ENCODE data around the gene RUNX2. TPM values are rescaled to one million over a fixed set of nuclear protein-coding genes. Genes with fewer than 3 reads are reported as not detected.

Gene RUNX2
- polyA plus RNA-seq, 1 donor: 1.1 TPM

- DNase-seq: no peak
These were observed 160.8 kb downstream of the RUNX2 start for GRCh38 chr6:45488889-45489288.

GRCh38 chr6:45491048-45491735, 163.1 kb downstream of the RUNX2 start:
- no peak for DNase-seq

- no peak for DNase-seq
These were observed 163.7 kb downstream of the RUNX2 start for GRCh38 chr6:45491874-45492273.

- no peak for DNase-seq
These were observed 165.6 kb downstream of the RUNX2 start for GRCh38 chr6:45493761-45494160.

GRCh38 chr6:45494416-45495135, 166.4 kb downstream of the RUNX2 start:
- no peak for DNase-seq

- no peak for DNase-seq
These were observed 167.4 kb downstream of the RUNX2 start for GRCh38 chr6:45495429-45496084.

GRCh38 chr6:45496085-45496433, 167.9 kb downstream of the RUNX2 start:
- no peak for DNase-seq

- DNase-seq: no peak
These were observed 170.5 kb downstream of the RUNX2 start for GRCh38 chr6:45498591-45498990.

- no peak for DNase-seq
These were observed 173.0 kb downstream of the RUNX2 start for GRCh38 chr6:45500924-45501816.

GRCh38 chr6:45502456-45502855, 174.3 kb downstream of the RUNX2 start:
- DNase-seq: no peak

GRCh38 chr6:45504947-45505346, 176.8 kb downstream of the RUNX2 start:
- no peak for DNase-seq

- DNase-seq: no peak
These were observed 177.3 kb downstream of the RUNX2 start for GRCh38 chr6:45505470-45505869.

GRCh38 chr6:45507186-45507585, 179.1 kb downstream of the RUNX2 start:
- no peak for DNase-seq

GRCh38 chr6:45509426-45509825, 181.3 kb downstream of the RUNX2 start:
- DNase-seq: no peak

GRCh38 chr6:45512717-45513116, 184.6 kb downstream of the RUNX2 start:
- DNase-seq: no peak

GRCh38 chr6:45513213-45513618, 185.1 kb downstream of the RUNX2 start:
- no peak for DNase-seq

GRCh38 chr6:45513843-45514242, 185.7 kb downstream of the RUNX2 start:
- no peak for DNase-seq

GRCh38 chr6:45514454-45515230, 186.5 kb downstream of the RUNX2 start:
- no peak for DNase-seq

GRCh38 chr6:45518013-45518720, 190.0 kb downstream of the RUNX2 start:
- no peak for DNase-seq

- no peak for DNase-seq
These were observed 193.1 kb downstream of the RUNX2 start for GRCh38 chr6:45521226-45521625.

GRCh38 chr6:45522486-45522885, 194.4 kb downstream of the RUNX2 start:
- no peak for DNase-seq

All from hindlimb muscle (tissue), 1 donor.